Large intestine (tissue), 3 donors: ENCODE measurements around the gene PLS1. TPM values are rescaled to one million over a fixed set of nuclear protein-coding genes. Genes with fewer than 3 reads are reported as not detected.
"Not testable (repeated sequence)": the region's sequence is repeated elsewhere in the genome, so short reads cannot be mapped to it uniquely, and the experiment has no call there.

Experiments used
- DNase-seq, 2 donors: peaks; one replicate each; pipeline versions ENCODE4 v3.0.0 to v3.0.0-alpha.2; 2013
- H3K27ac ChIP-seq: one replicate; pipeline ENCODE4 v1.5.1; 2013; ENCODE audit warnings: low read length
- H3K27me3 ChIP-seq: 2 replicates; pipeline ENCODE4 v1.6.1; 2013; ENCODE audit warnings: low read length; ENCODE audit not compliant: control insufficient read depth, insufficient read depth
- H3K36me3 ChIP-seq: 2 replicates; pipeline ENCODE4 v1.6.1; 2013; ENCODE audit warnings: low read length; ENCODE audit not compliant: control insufficient read depth, insufficient read depth
- H3K4me1 ChIP-seq: one replicate; pipeline ENCODE4 v1.6.1; 2013; ENCODE audit warnings: low read length; ENCODE audit not compliant: control insufficient read depth, insufficient read depth
- H3K4me3 ChIP-seq: one replicate; pipeline ENCODE4 v1.5.1; 2013; ENCODE audit warnings: low read length
- H3K9me3 ChIP-seq: one replicate; pipeline ENCODE4 v1.6.1; 2013; ENCODE audit warnings: mild to moderate bottlenecking, low read depth, low read length, moderate library complexity; ENCODE audit not compliant: control insufficient read depth
- WGBS: methylation state at CpG from one replicate; pipeline ENCODE4 v1.1.5; 2013; ENCODE audit warnings: low lambda C conversion rate; ENCODE audit not compliant: insufficient coverage; 5-methylcytosine and 5-hydroxymethylcytosine counted together
- polyA plus RNA-seq: library from polyadenylated mRNA; unstranded; fragments of 120-200 nt; gene quantifications from one replicate; pipeline ENCODE4 v1.2.1, GENCODE V29; 2013

The PLS1 gene
- polyA plus RNA-seq, 1 donor, result 44.2 TPM

- not testable (repeated sequence) for H3K9me3 ChIP-seq, H3K4me3 ChIP-seq, H3K36me3 ChIP-seq, H3K4me1 ChIP-seq, H3K27me3 ChIP-seq, DNase-seq, H3K27ac ChIP-seq
- 100% methylated on average over 2 of the region's 7 CpGs for WGBS
Measured at GRCh38 chr3:142592268-142592667, 3.9 kb upstream of the PLS1 start.

GRCh38 chr3:142595141-142595540 lies 1.1 kb upstream of the PLS1 start:
- peak overlapping the region; percentile 59 for H3K4me3 ChIP-seq
- no peaks in the 10 kb centered on the region for H3K27me3 ChIP-seq
- H3K9me3 ChIP-seq, result no peaks in the 10 kb centered on the region
- H3K36me3 ChIP-seq, result no peaks in the 10 kb centered on the region
- peak overlapping the region; percentile 74 for H3K27ac ChIP-seq
- 33% methylated on average over 1 of the region's 1 CpG for WGBS
- DNase-seq, result no peak
- peaks cover 15% of the 10 kb centered on the region for H3K4me1 ChIP-seq

- Histone ChIP-seq H3K9me3 (no peaks in the 10 kb centered on the region), H3K4me3 (peak overlapping the region; percentile 59), H3K27ac (peak overlapping the region; percentile 74), H3K27me3 (no peaks in the 10 kb centered on the region), H3K4me1 (peaks cover 15% of the 10 kb centered on the region), H3K36me3 (no peaks in the 10 kb centered on the region)
- no CpG with 5 or more reads among the region's 7 CpGs for WGBS
- peak in 1 of 2 donors; percentile 34 for DNase-seq
Measured at GRCh38 chr3:142595581-142595950, 627 bp upstream of the PLS1 start.

- Histone ChIP-seq H3K4me3 (peak overlapping the region; percentile 59), H3K9me3 (no peaks in the 10 kb centered on the region), H3K36me3 (no peaks in the 10 kb centered on the region), H3K27ac (peak overlapping the region; percentile 74), H3K27me3 (no peaks in the 10 kb centered on the region), H3K4me1 (peaks cover 19% of the 10 kb centered on the region)
- WGBS, result 6% methylated on average over 2 of the region's 5 CpGs
- no peak for DNase-seq
Measured at GRCh38 chr3:142596726-142597088, 514 bp downstream of the PLS1 start.

- Histone ChIP-seq H3K27ac (peak overlapping the region; percentile 2), H3K9me3 (no peaks in the 10 kb centered on the region), H3K36me3 (no peaks in the 10 kb centered on the region), H3K4me1 (peaks cover 30% of the 10 kb centered on the region), H3K27me3 (no peaks in the 10 kb centered on the region), H3K4me3 (peak overlapping the region; percentile 59)
- DNase-seq, result peak in 1 of 2 donors; percentile 70
- no CpG with 5 or more reads among the region's 3 CpGs for WGBS
Measured at GRCh38 chr3:142597906-142598305, 1.7 kb downstream of the PLS1 start.

- WGBS, result 40% methylated on average over 2 of the region's 4 CpGs
Measured at GRCh38 chr3:142601713-142602112, 5.5 kb downstream of the PLS1 start.

GRCh38 chr3:142602619-142603385 lies 6.6 kb downstream of the PLS1 start:
- Histone ChIP-seq H3K27me3 (no peaks in the 10 kb centered on the region), H3K4me1 (peaks cover 37% of the 10 kb centered on the region), H3K27ac (peak overlapping the region; percentile 49), H3K36me3 (no peaks in the 10 kb centered on the region), H3K4me3 (no peak overlapping the region), H3K9me3 (no peaks in the 10 kb centered on the region)
- no CpG with 5 or more reads among the region's 13 CpGs for WGBS
- peak in 1 of 2 donors; percentile 91 for DNase-seq

More at GRCh38 chr3:142601713-142602112, 5.5 kb downstream of the PLS1 start:
- no peaks in the 10 kb centered on the region for H3K9me3 ChIP-seq
- H3K36me3 ChIP-seq, result no peaks in the 10 kb centered on the region
- H3K4me1 ChIP-seq, result peaks cover 40% of the 10 kb centered on the region
- H3K4me3 ChIP-seq, result no peak overlapping the region
- H3K27ac ChIP-seq, result peak overlapping the region; percentile 49
- no peaks in the 10 kb centered on the region for H3K27me3 ChIP-seq
- peak in 1 of 2 donors; percentile 37 for DNase-seq

- peak overlapping the region; percentile 49 for H3K27ac ChIP-seq
- not testable (repeated sequence) for H3K27me3 ChIP-seq, H3K4me3 ChIP-seq, H3K36me3 ChIP-seq, H3K9me3 ChIP-seq
- no CpG with 5 or more reads among the region's 7 CpGs for WGBS
- peak in 1 of 2 donors; percentile 56 for DNase-seq
- peaks cover 34% of the 10 kb centered on the region for H3K4me1 ChIP-seq
Measured at GRCh38 chr3:142603386-142603705, 7.2 kb downstream of the PLS1 start.

GRCh38 chr3:142604940-142605339 lies 8.7 kb downstream of the PLS1 start:
- Histone ChIP-seq H3K27me3 (no peaks in the 10 kb centered on the region), H3K4me3 (no peak overlapping the region), H3K9me3 (no peaks in the 10 kb centered on the region), H3K27ac (no peak overlapping the region), H3K36me3 (no peaks in the 10 kb centered on the region), H3K4me1 (peaks cover 34% of the 10 kb centered on the region)
- DNase-seq, result no peak

- H3K27ac ChIP-seq, result no peak overlapping the region
- H3K27me3 ChIP-seq, result no peaks in the 10 kb centered on the region
- peak in 1 of 2 donors; percentile 44 for DNase-seq
- no CpG with 5 or more reads among the region's 1 CpG for WGBS
- H3K4me3 ChIP-seq, result no peak overlapping the region
- H3K36me3 ChIP-seq, result no peaks in the 10 kb centered on the region
- H3K4me1 ChIP-seq, result peaks cover 22% of the 10 kb centered on the region
- H3K9me3 ChIP-seq, result no peaks in the 10 kb centered on the region
Measured at GRCh38 chr3:142608631-142609030, 12.4 kb downstream of the PLS1 start.

- WGBS, result no CpG with 5 or more reads among the region's 1 CpG
- Histone ChIP-seq H3K27ac (no peak overlapping the region), H3K27me3 (no peaks in the 10 kb centered on the region), H3K4me1 (peaks cover 22% of the 10 kb centered on the region), H3K9me3 (no peaks in the 10 kb centered on the region), H3K36me3 (no peaks in the 10 kb centered on the region), H3K4me3 (no peak overlapping the region)
- no peak for DNase-seq
Measured at GRCh38 chr3:142609136-142609535, 12.9 kb downstream of the PLS1 start.
